Inflammatory macrophage treated with lipopolysaccharide for 1 hour (primary cell): ENCODE measurements around the gene LIPC.

Source experiments
- DNase-seq, 2 donors: peaks; one replicate each; pipeline ENCODE4 v3.0.0-alpha.2; 2020 to 2022

The LIPC gene

GRCh38 chr15:58520936-58521292 is 89.1 kb downstream of the LIPC start:
- DNase-seq = no peak

DNA sequence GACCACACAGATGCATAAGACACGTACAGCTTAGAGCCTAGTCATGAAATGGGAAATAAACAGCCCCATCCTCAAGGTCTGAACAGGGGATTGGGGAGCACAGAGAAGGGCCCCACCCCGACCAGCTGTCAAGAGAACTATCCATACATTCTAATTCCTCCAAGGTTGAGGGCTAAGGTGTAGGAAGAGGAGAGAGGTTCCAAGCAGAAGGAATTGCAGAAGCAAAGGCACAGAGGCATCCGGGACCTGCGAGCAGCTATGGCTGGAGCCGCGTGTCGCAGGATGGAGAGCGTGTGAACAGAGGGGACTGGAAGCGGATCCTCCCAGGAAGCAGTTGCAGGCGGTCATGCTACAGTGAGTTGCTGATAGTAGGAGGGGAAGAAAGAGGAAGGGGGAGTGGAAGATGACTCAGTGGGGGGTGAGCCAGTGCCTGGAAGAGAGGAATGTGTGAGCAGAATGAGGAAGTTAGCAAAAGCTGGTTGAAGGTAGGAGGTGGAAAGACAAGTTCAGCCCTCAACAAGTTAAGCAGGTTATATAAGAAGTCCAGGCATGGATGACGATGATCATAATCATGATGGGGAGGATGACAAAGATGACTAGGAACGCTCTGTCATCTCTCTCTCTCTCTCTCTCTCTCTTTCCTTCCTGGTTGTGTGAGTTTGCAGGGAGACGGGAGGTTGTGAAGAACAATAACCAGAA is 89.7 kb downstream of the LIPC start:
- peak; percentile 88 to 94 for DNase-seq

DNA sequence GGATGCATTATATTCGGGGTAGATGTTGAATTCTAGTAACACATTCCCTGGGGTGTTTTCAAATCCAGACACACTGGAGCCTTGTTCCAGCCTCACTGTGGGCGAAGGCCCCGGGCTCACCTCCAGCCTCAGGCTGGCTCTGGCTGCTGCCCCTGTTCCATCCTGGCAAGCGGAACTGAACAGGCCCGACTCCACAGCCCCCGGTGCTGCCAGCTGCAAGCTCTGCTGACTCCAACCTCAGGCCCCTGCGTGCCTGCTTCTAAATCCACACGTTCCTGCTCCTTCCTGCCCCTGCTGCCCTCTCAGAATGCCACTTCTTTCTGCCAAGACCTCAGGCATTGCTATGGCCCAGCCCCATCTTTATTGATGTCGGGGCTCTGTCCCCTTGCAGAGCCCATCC is 90.6 kb downstream of the LIPC start:
- no peak for DNase-seq

- no peak for DNase-seq
Observed at GRCh38 chr15:58522865-58523264, 91.1 kb downstream of the LIPC start.

DNA sequence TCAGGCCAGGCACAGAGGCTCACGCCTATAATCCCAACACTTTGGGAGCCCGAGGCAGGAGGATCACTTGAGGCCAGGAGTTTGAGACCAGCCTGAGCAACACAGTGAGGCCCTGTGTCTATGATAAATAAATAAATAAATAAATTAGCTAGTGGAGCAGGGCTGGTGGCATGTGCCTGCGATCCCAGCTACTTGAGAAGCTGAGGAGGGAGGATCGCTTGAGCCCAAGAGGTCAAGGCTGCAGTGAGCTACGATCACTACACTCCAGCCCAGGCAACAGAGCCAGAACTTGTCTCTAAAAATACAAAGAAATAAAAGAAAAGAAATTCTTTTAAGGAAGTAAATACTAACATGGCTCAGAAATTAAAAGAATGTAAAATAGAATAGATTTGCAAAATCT is 91.8 kb downstream of the LIPC start:
- DNase-seq = no peak

- peak; percentile 90 to 95 for DNase-seq
Observed at GRCh38 chr15:58524247-58524646, 92.5 kb downstream of the LIPC start.

GRCh38 chr15:58525991-58526421 is 94.2 kb downstream of the LIPC start:
- peak; percentile 72 to 88 for DNase-seq

DNA sequence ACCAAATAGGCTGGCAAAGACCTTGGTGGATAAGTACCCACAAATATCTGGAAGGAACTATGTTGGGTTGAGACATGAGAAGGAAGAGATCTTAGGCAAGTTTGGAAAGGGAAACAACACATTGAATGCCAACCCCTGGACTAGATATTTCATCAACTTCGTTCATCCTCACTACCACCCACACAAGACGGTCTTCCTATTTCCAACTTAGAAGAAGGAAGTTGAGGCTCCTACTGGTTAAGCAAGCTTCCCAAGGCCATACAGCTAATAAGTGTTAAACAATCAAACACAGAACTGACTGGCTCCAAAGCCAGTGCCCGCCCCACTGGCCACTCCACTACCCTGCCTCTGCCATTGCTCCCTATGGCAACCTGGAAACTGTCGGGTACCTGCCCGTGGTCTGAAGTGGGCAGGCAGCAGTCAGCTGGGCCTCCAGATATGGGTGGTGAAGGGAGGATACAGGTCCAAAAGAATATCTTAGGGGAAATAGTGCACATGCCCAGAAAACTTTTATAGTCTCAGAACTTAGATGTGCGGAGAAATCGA is 94.9 kb downstream of the LIPC start:
- peak; percentile 97 to 100 for DNase-seq

GRCh38 chr15:58527573-58528187 is 95.9 kb downstream of the LIPC start:
- no peak for DNase-seq

DNA sequence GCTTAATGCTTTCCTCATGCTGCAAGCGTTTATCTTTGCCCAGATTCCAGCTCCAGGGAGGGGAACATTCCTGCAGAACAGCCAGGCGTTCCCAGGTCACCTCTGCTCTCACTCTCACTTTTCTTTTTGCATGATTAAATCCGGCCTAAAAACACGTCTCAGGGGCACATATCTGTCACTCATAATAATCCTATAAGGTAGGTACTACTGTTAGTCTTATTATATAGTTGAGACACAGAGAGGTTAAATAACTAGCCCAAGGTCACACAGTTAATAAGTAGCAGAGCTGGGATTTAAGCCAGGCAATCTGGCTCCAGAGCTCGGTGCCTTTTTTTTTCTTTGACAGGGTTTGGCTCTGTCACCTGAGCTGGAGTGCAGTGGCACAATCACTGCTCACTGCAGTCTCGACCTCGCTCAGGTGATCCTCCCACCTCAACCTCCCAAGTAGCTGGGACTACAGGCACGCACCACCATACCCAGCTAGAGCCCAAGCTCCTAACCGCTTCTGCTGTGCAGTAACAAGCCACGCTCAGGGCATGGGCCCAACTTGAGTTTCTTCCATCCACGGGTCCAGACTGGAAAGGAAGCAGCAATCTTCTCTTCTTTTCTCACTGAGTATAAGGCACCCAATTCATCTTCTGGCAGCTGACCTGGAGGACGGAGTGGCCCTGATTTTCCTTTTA is 96.5 kb downstream of the LIPC start:
- no peak for DNase-seq

GRCh38 chr15:58529041-58529440 is 97.2 kb downstream of the LIPC start:
- no peak for DNase-seq

GRCh38 chr15:58530056-58530590 is 98.3 kb downstream of the LIPC start:
- DNase-seq = no peak

- DNase-seq = no peak
Observed at GRCh38 chr15:58532126-58532525, 100.3 kb downstream of the LIPC start.

- DNase-seq = no peak
Observed at GRCh38 chr15:58534556-58534955, 102.8 kb downstream of the LIPC start.

DNA sequence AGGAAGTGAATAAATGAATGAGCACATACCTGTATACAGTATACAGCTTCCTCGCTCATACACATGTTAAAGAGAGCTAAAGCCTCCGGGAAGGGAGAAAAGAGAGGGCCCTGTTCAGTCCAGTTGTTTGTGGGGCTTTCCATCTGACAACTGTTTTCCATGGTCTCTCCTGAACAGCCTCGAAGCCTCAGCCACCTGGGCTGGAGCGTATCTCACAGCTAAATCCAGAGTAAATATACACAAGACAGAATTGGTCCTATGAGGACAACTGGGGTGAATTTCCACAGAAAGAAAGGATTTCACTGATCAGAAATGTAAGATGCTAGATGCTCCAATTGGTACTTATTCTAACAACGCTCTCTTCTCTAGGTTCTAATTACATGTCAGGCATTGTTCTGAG is 103.5 kb downstream of the LIPC start:
- no peak for DNase-seq

DNA sequence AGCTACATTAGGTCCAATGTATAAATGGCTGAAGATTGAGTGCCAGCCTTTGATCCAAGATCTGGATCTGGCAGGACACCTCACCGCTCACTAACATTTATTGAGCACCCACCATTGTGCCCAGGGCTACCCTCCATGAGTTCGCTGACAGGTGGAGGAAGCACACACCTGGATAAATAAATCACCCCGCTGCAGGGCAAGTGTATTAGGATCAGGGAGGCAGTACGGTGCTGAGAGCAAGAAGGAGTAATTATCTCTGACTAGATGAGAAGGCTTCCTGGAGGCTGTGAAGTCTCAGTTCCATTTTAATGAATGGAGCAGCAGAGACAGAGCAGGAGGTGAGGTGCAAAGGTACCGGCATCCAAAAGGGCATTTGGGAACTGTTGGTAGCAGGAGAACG is 104.1 kb downstream of the LIPC start:
- no peak for DNase-seq

GRCh38 chr15:58536414-58536813 is 104.6 kb downstream of the LIPC start:
- no peak for DNase-seq

- no peak for DNase-seq
Observed at GRCh38 chr15:58537033-58537432, 105.2 kb downstream of the LIPC start.

DNA sequence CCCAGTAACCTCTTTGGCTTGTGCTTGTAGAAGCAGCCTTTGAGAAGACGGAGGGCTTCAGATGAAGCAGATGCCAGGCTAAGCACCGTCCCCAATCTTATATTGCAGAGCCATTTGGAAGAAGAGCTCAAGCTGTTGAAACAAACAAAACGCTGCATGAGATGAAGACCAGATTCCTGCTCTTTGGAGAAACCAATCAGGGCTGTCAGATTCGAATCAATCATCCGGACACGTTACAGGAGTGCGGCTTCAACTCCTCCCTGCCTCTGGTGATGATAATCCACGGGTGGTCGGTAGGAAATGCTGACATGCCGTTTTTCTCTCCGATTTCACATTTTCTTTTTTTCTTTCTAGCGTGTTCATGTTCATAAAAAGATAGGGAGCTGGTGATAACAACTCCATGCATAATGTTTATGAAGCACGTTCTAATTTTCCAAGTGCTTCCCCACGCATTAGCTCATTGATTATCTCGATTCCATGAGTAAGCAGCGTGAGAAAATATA is 106.5 kb downstream of the LIPC start:
- DNase-seq = no peak

GRCh38 chr15:58538901-58539300 is 107.1 kb downstream of the LIPC start:
- no peak for DNase-seq

DNA sequence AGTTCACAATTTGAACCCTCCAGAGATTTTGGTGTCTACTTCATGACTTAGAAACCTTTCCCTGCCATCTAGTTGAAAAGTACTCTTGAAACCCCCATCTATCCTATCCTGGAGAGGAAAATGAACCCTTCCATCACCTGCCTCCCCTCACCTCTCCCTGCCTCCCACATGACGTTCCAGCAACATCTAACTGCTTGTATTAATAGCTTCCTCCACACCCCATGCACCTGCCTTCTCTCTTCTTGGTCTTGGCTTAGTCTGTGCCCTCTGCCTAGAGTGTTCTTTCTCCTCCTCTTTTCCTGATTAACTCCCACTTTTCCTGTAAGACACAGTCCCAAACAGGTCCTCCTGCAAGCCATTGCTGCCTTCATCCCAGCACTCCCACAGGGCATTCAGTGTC is 107.8 kb downstream of the LIPC start:
- DNase-seq = no peak

DNA sequence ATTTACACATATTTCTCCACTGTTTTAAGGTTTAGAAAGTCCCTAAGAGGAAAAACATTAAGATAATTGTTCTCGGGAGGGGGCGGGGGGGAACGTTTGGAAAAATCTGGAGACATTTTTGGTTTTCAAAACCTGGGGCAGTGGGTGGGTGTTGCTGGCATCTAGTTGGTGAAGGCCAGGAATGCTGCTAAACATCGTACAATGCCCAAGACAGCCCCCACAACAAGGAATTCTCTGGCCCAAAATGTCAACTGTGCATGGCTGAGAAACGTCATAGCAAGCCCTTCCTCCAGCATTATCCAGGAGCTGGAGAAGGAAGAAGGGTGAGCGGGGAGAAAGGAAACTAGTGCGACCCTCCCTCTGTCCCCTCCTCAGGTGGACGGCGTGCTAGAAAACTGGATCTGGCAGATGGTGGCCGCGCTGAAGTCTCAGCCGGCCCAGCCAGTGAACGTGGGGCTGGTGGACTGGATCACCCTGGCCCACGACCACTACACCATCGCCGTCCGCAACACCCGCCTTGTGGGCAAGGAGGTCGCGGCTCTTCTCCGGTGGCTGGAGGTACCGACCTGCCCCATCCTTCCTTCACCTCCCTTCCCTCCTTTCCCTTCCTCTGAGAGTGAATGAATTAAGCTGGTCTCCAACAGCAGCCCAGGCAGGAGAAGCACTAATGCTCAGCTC is 109.8 kb downstream of the LIPC start:
- DNase-seq = no peak
